HFFc6 (cell line): Measurements from ENCODE around the gene DAP3. TPM values are rescaled to one million over a fixed set of nuclear protein-coding genes. Genes with fewer than 3 reads are reported as not detected.
A peak's percentile ranks its signal among the peaks of the same experiment; 100 is the strongest.
"Not testable (repeated sequence)": the region's sequence is repeated elsewhere in the genome, so short reads cannot be mapped to it uniquely, and the experiment has no call there.

ENCODE experiments used
- DNase-seq: peaks from one replicate; pipeline ENCODE4 v3.0.0-alpha.2; 2018
- H3K27ac Mint-ChIP-seq: 2 replicates; pipeline ENCODE4 v1.8.0; 2020; ENCODE audit warnings: mild to moderate bottlenecking, mixed read lengths
- H3K27me3 Mint-ChIP-seq: 2 replicates; pipeline ENCODE4 v1.8.0; 2021; ENCODE audit warnings: mild to moderate bottlenecking, moderate library complexity, mixed read lengths; ENCODE audit not compliant: insufficient read depth
- H3K36me3 Mint-ChIP-seq: 2 replicates; pipeline ENCODE4 v1.8.0; 2021; ENCODE audit warnings: low read depth, mixed read lengths
- H3K4me1 Mint-ChIP-seq: 2 replicates; pipeline ENCODE4 v1.8.0; 2020; ENCODE audit warnings: low read depth, mixed read lengths
- H3K4me3 Mint-ChIP-seq: 2 replicates; pipeline ENCODE4 v1.8.0; 2020; ENCODE audit warnings: mild to moderate bottlenecking, moderate library complexity, mixed read lengths
- H3K9me3 Mint-ChIP-seq: 2 replicates; pipeline ENCODE4 v1.8.0; 2020; ENCODE audit warnings: mild to moderate bottlenecking, mixed read lengths
- total RNA-seq, 6 experiments: library from RNA; stranded (reverse); fragmentation: NEBNext Ultra II Directional; extraction: Animal tissue kit (Norgen Biotek cat#: 25700); gene quantifications; 2 replicates in 1 of 6; 3 replicates in 5 of 6; pipeline ENCODE4 v1.2.3, GENCODE V29; 2021
- TF ChIP-seq, protein P1 (sequence below): fragments of 200-600 bp; sonication (generic); IDR thresholded peaks from 2 replicates; pipeline ENCODE4 v1.5.0; 2021; ENCODE audit warnings: antibody characterized with exemption, mild to moderate bottlenecking

Gene DAP3
- total RNA-seq, 6 experiments from 2014 or later: 100 to 110 (median 104) TPM

DNA sequence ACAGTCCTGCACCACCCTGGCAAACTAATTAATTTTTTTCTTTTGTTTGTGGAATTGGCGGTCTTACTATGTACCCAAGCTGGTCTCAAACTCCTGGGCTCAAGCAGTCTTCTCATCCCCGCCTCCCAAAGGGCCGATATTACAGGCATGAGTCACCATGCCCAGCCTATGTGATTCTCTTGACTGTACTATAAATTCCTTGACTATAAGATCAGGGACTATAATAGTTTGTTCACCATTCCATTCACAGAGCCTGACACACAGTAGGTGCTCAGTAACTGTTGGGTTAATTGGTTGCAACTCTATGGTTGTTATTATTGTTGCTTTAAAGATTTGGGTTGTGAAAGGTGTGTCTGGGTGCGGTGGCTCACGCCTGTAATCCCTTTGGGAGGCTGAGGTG is 17.2 kb downstream of the DAP3 start:
- H3K4me3 Mint-ChIP-seq: no peak overlapping the region

DNA sequence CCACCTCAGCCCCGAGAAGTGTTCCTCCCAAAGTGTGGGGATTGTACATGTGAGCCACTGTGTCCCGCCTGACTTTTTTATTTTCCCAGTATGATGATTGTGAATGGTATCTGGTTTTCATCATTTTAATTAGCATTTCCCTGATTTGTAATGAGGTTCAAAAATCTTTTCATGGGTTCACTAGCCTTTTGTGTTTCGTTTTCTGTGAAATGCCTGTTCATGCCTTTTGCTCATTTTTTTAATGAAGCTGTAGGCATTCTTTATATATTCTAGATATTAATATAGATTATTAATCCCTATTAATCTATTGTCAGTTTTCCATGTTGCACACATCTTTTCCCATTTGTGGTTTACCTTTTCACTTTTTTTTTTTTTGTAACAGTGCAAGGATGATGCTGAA is 20.5 kb downstream of the DAP3 start:
- no peak for DNase-seq
- Mint-ChIP-seq H3K4me1 (peaks cover 16% of the 10 kb centered on the region), H3K9me3 (no peaks in the 10 kb centered on the region), H3K27ac (no peak overlapping the region), H3K27me3 (no peaks in the 10 kb centered on the region), H3K4me3 (no peak overlapping the region), H3K36me3 (peaks cover 16% of the 10 kb centered on the region; the same call in 1 of the 2 replicates)
- TF ChIP-seq, protein P1, sequence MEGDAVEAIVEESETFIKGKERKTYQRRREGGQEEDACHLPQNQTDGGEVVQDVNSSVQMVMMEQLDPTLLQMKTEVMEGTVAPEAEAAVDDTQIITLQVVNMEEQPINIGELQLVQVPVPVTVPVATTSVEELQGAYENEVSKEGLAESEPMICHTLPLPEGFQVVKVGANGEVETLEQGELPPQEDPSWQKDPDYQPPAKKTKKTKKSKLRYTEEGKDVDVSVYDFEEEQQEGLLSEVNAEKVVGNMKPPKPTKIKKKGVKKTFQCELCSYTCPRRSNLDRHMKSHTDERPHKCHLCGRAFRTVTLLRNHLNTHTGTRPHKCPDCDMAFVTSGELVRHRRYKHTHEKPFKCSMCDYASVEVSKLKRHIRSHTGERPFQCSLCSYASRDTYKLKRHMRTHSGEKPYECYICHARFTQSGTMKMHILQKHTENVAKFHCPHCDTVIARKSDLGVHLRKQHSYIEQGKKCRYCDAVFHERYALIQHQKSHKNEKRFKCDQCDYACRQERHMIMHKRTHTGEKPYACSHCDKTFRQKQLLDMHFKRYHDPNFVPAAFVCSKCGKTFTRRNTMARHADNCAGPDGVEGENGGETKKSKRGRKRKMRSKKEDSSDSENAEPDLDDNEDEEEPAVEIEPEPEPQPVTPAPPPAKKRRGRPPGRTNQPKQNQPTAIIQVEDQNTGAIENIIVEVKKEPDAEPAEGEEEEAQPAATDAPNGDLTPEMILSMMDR: no peak

More for the DNA sequence above, 17.2 kb downstream of the DAP3 start:
- Mint-ChIP-seq H3K36me3 (peaks cover 11% of the 10 kb centered on the region; the same call in 1 of the 2 replicates), H3K4me1 (peaks cover 23% of the 10 kb centered on the region), H3K27ac (peak overlapping the region; percentile 64; the same call in 1 of the 2 replicates), H3K9me3 (no peaks in the 10 kb centered on the region), H3K27me3 (no peaks in the 10 kb centered on the region)
- peak; percentile 57 for DNase-seq
- TF ChIP-seq, protein P1: no peak

DNA sequence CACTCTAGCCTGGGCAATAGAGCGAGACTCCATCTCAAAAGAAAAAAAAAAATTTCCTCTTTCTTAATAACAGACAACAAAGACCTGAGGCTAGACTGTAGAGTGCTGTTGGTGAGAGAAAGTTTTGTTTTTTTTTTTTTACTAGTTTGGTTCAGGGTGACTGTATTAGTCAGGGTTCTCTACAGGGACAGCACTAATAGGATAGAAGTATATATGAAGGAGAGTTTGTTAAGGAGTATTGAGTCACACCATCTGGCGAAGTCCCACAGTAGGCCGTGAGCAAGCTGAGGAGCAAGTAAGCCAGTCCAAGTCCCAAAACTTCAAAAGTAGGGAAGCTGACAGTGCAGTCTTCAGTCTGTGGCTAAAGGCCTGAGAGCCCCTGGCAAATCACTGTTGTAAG is 22.6 kb downstream of the DAP3 start:
- not testable (repeated sequence) for H3K4me1 Mint-ChIP-seq, H3K4me3 Mint-ChIP-seq, H3K27me3 Mint-ChIP-seq, H3K9me3 Mint-ChIP-seq, DNase-seq, H3K27ac Mint-ChIP-seq
- H3K36me3 Mint-ChIP-seq: peaks cover 12% of the 10 kb centered on the region; the same call in 1 of the 2 replicates

DNA sequence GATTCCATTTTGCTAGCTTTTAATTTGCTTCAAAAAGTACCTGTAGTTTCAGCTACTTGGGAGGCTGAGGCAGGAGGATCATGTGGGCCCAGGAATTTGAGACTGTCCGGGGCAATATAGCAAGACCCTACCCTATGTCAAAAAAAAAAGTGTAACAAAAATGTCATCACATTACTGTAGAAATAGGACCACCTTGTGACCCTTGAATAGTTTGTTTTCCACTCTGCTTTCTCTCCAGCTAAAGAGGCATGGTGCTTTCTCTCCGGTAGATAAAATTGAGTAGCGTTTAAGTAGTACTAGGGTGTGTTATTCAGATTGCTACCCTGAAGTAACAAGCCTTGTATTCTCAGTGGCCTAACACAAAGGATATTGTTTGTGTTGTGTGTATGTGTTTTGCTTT is 23.7 kb downstream of the DAP3 start:
- Mint-ChIP-seq H3K27ac (peak overlapping the region; percentile 21; the same call in 1 of the 2 replicates), H3K36me3 (peaks cover 17% of the 10 kb centered on the region; the same call in 1 of the 2 replicates)
- DNase-seq, H3K27me3 Mint-ChIP-seq, H3K4me3 Mint-ChIP-seq, H3K9me3 Mint-ChIP-seq, H3K4me1 Mint-ChIP-seq: not testable (repeated sequence)
- TF ChIP-seq, protein P1: peak; percentile 50

DNA sequence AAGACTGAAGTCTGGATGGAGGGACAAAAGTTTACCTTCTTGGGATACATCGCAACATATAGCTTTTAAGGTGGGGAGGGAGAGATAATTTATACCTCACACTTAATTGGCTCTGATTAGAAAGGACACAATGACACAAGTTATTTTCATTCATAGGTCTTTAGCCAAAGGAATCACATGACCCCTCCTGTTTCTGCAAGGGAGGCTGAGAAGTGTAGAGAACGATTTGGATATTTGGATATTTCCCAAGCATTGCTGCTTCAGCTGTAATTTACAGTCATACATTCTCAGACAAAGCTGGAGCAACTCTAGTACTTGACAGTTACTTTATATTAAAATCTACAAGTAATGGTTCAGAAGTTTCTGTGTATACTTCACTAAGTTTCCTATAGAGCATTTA is 24.2 kb downstream of the DAP3 start:
- Mint-ChIP-seq H3K36me3 (peaks cover 21% of the 10 kb centered on the region; the same call in 1 of the 2 replicates), H3K27ac (no peak overlapping the region; the same call in 1 of the 2 replicates), H3K27me3 (no peaks in the 10 kb centered on the region; the same call in none of the 2 replicates), H3K4me3 (no peak overlapping the region), H3K4me1 (no peaks in the 10 kb centered on the region), H3K9me3 (no peaks in the 10 kb centered on the region)
- TF ChIP-seq, protein P1: no peak
- DNase-seq: no peak

DNA sequence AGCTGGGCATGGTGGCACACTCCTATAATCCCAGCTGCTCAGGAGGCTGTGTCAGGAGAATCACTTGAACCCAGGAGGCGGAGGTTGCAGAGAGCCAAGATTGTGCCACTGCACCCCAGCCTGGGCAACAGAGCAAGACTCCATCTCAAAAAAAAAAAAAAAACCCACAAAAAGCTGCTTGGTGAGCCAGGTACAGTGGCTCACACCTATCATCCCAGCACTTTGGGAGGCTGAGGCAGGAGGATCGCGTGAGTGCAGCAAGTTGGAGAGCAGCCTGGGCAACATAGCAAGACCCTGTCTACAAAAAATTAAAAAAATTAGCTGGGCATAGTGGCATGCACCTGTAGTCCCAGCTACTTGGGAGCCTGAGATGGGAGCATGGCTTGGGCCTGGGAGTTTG is 26.2 kb downstream of the DAP3 start:
- not testable (repeated sequence) for H3K27ac Mint-ChIP-seq, H3K4me1 Mint-ChIP-seq, H3K27me3 Mint-ChIP-seq, H3K9me3 Mint-ChIP-seq, H3K4me3 Mint-ChIP-seq, DNase-seq
- H3K36me3 Mint-ChIP-seq: peaks cover 15% of the 10 kb centered on the region; the same call in 1 of the 2 replicates

DNA sequence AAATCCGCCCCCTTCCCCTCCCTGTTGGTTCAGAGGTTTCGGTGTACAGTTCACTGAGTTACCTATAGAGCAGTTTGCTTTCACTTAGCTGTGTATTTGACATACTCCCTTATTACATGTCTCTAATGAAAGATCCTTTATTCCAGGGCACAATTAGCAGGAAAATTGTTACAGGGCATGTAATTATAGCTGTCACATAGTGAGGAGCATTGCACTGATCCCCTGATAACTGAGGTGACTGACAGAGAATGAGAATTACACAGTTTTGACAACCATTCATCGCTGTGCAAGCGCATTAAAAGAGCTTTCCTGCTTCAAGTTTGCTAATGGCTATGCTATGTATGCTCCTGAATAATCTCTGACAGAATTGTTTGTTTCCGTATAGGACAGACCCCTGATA is 26.9 kb downstream of the DAP3 start:
- H3K27ac Mint-ChIP-seq: no peak overlapping the region
- TF ChIP-seq, protein P1: no peak
- no peak overlapping the region for H3K4me3 Mint-ChIP-seq
- H3K9me3 Mint-ChIP-seq: no peaks in the 10 kb centered on the region
- peaks cover 15% of the 10 kb centered on the region; the same call in 1 of the 2 replicates for H3K36me3 Mint-ChIP-seq
- DNase-seq: no peak
- H3K4me1 Mint-ChIP-seq: no peaks in the 10 kb centered on the region
- H3K27me3 Mint-ChIP-seq: no peaks in the 10 kb centered on the region; the same call in none of the 2 replicates
